HepG2 (cell line): ENCODE measurements around the gene ETFB. TPM values are rescaled to one million over a fixed set of nuclear protein-coding genes. Genes with fewer than 3 reads are reported as not detected.

ENCODE experiments used
- CEBPB ChIP-seq: IDR thresholded peaks from 2 replicates; pipeline ENCODE4 v1.6.1; 2011; ENCODE audit warnings: low read depth, low read length, improper control_type of control experiment, borderline replicate concordance
- HNF4A ChIP-seq: sonication (generic); formaldehyde crosslinking; IDR thresholded peaks from 2 replicates; pipeline ENCODE4 v1.4.0; 2020; ENCODE audit warnings: missing genetic modification reagents
- HNF4G ChIP-seq, 2 experiments: sonication (generic) in 1 of 2; formaldehyde crosslinking in 1 of 2; IDR thresholded peaks; 2 replicates each; pipeline versions ENCODE4 v1.4.0 to v1.6.1; 2011 to 2020; ENCODE audit warnings: borderline replicate concordance in 2 of 2, low read depth in 2 of 2, mild to moderate bottlenecking in 2 of 2, low read length in 1 of 2, missing genetic modification reagents in 1 of 2, moderate library complexity in 1 of 2
- HOXA5 ChIP-seq: sonication (generic); formaldehyde crosslinking; IDR thresholded peaks from 2 replicates; pipeline ENCODE4 v1.4.0; 2020; ENCODE audit warnings: missing genetic modification reagents
- NFE2 ChIP-seq: sonication (generic); formaldehyde crosslinking; IDR thresholded peaks from 2 replicates; pipeline ENCODE4 v1.4.0; 2020; ENCODE audit warnings: missing genetic modification reagents
- NONO ChIP-seq, 2 experiments: fragments of 450-650 bp in 1 of 2; sonication (generic) in 1 of 2; formaldehyde crosslinking in 1 of 2; IDR thresholded peaks in 1 of 2; conservative IDR thresholded peaks in 1 of 2; 2 replicates each; pipeline versions ENCODE4 v1.6.1 to v1.8.0; 2017 to 2022; ENCODE audit warnings: mild to moderate bottlenecking in 1 of 2, missing genetic modification reagents in 1 of 2, moderate library complexity in 1 of 2
- POLR2A ChIP-seq, 2 experiments: IDR thresholded peaks; 2 replicates each; pipeline ENCODE4 v1.6.1; 2011; ENCODE audit warnings: low read depth in 2 of 2, low read length in 2 of 2, mild to moderate bottlenecking in 1 of 2, moderate library complexity in 1 of 2; ENCODE audit not compliant: insufficient read depth in 1 of 2
- SIN3B ChIP-seq: fragments of 150-350 bp; IDR thresholded peaks from 2 replicates; pipeline ENCODE4 v1.6.1; 2014; ENCODE audit warnings: low read length
- ZC3H13 ChIP-seq: sonication (generic); formaldehyde crosslinking; IDR thresholded peaks from 2 replicates; pipeline ENCODE4 v1.8.1; 2023; ENCODE audit warnings: mild to moderate bottlenecking, missing genetic modification reagents, moderate library complexity
- ZFP1 ChIP-seq: IDR thresholded peaks from 2 replicates; pipeline ENCODE4 v1.6.1; 2016
- ZFY ChIP-seq: sonication (generic); formaldehyde crosslinking; IDR thresholded peaks from 2 replicates; pipeline ENCODE4 v1.4.0; 2020; ENCODE audit warnings: missing genetic modification reagents
- ZNF317 ChIP-seq: sonication (generic); formaldehyde crosslinking; IDR thresholded peaks from 2 replicates; pipeline ENCODE4 v1.5.0; 2020; ENCODE audit warnings: mild to moderate bottlenecking, missing genetic modification reagents
- ZNF335 ChIP-seq: sonication (generic); formaldehyde crosslinking; IDR thresholded peaks from 2 replicates; pipeline ENCODE4 v1.4.0; 2020; ENCODE audit warnings: missing genetic modification reagents
- ZNF605 ChIP-seq: sonication (generic); formaldehyde crosslinking; IDR thresholded peaks from 2 replicates; pipeline ENCODE4 v1.8.0; 2022; ENCODE audit warnings: mild to moderate bottlenecking, missing genetic modification reagents
- ZNF616 ChIP-seq: sonication (generic); formaldehyde crosslinking; IDR thresholded peaks from 2 replicates; pipeline ENCODE4 v1.5.0; 2020; ENCODE audit warnings: low read depth, mild to moderate bottlenecking, missing genetic modification reagents
- ZNF749 ChIP-seq: sonication (generic); formaldehyde crosslinking; IDR thresholded peaks from 2 replicates; pipeline ENCODE4 v1.8.0; 2022; ENCODE audit warnings: mild to moderate bottlenecking, missing genetic modification reagents, moderate library complexity, borderline replicate concordance
- ZNF816 ChIP-seq: sonication (generic); formaldehyde crosslinking; IDR thresholded peaks from 2 replicates; pipeline ENCODE4 v1.8.0; 2022; ENCODE audit warnings: missing genetic modification reagents, mild to moderate bottlenecking, borderline replicate concordance
- polyA plus RNA-seq, 8 experiments: library from polyadenylated mRNA; depleted of rRNA in 3 of 8; stranded (reverse) in 7 of 8; unstranded in 1 of 8; fragments of >200 nt; fragmentation: Illumina TruSeq in 4 of 8; extraction: Trizol in 4 of 8; gene quantifications; 2 replicates each; pipeline versions ENCODE4 v1.2.1 to v1.2.3, GENCODE V29; 2011 to 2016; ENCODE audit warnings: low read depth in 4 of 8, missing spikeins in 1 of 8, mixed read lengths in 1 of 8; ENCODE audit not compliant: insufficient read depth in 1 of 8
- total RNA-seq, 5 experiments: library from RNA; depleted of rRNA; stranded (reverse); fragments of >200 nt; fragmentation: Illumina TruSeq; extraction: Trizol; gene quantifications; 2 replicates each; pipeline ENCODE4 v1.2.3, GENCODE V29; 2016; ENCODE audit warnings: low read depth in 1 of 5
- TF ChIP-seq, protein P1 (sequence below): sonication (generic); formaldehyde crosslinking; IDR thresholded peaks from 2 replicates; pipeline ENCODE4 v1.4.0; 2020; ENCODE audit warnings: mild to moderate bottlenecking, missing genetic modification reagents
- TF ChIP-seq, protein P2 (sequence below): sonication (generic); formaldehyde crosslinking; IDR thresholded peaks from 2 replicates; pipeline ENCODE4 v1.4.0; 2020; ENCODE audit warnings: missing genetic modification reagents
- TF ChIP-seq, protein P3 (sequence below): conservative IDR thresholded peaks from 2 replicates; pipeline ENCODE4 v1.6.1; 2018; ENCODE audit warnings: missing genetic modification reagents
- TF ChIP-seq, protein P4 (sequence below): IDR thresholded peaks from 2 replicates; pipeline ENCODE4 v1.6.1; 2012; ENCODE audit warnings: inconsistent platforms

ETFB gene
- total and polyA plus RNA-seq, 2 of the 13 experiments (the other 11 are each of a cell fraction or from before 2014, with no cell fraction given), result 678 to 1,314 TPM

DNA sequence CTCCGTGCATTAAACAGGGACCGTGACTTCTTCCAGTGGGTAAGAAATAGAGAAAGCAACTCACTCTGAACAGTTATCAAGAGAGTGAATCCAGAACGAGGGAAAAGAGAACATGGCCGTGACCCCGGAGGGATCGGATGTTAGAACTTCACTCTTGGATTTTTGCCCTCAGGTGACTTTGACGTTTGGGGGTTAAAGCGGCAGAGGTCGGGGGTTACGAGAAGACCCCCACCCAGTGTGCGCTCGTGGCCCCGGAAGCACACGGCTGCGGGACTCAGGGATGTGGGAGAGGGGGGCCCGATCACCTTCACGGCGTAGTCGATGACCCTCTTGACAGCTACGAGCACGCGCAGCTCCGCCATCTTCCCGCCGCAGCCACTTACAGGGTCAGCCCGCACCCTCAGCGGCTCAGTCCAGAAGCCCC is at the start of gene ETFB (continued):
- TF ChIP-seq HOXA5 (CRISPR knock-in tag), result peak; percentile 64
- no peak for TF ChIP-seq ZFP1 (CRISPR knock-in tag)
- peak; percentile 76; the same call in 1 of the 2 replicates for TF ChIP-seq ZNF816
- TF ChIP-seq ZFY (CRISPR knock-in tag), result peak; percentile 35; the same call in 1 of the 2 replicates
- peak; percentile 14; the same call in 1 of the 2 replicates for TF ChIP-seq ZC3H13
- no peak for TF ChIP-seq NONO (IDR thresholded peaks at IDR 0.05)
- TF ChIP-seq NONO (CRISPR knock-in tag; conservative IDR thresholded peaks at IDR 0.05), result peak; percentile 48
- no peak for TF ChIP-seq CEBPB
- TF ChIP-seq POLR2A (IDR thresholded peaks at IDR 0.05; ENCODE audit: insufficient read depth in 1 of 2, low read depth in 2 of 2, low read length in 2 of 2), result peak in 1 of 2 experiments; percentile 85; a peak in 1 of 4 replicates
- TF ChIP-seq HNF4A, result 0 out of 2 replicates have a peak, but pooled peaks have one; percentile 4
- TF ChIP-seq, protein P1, sequence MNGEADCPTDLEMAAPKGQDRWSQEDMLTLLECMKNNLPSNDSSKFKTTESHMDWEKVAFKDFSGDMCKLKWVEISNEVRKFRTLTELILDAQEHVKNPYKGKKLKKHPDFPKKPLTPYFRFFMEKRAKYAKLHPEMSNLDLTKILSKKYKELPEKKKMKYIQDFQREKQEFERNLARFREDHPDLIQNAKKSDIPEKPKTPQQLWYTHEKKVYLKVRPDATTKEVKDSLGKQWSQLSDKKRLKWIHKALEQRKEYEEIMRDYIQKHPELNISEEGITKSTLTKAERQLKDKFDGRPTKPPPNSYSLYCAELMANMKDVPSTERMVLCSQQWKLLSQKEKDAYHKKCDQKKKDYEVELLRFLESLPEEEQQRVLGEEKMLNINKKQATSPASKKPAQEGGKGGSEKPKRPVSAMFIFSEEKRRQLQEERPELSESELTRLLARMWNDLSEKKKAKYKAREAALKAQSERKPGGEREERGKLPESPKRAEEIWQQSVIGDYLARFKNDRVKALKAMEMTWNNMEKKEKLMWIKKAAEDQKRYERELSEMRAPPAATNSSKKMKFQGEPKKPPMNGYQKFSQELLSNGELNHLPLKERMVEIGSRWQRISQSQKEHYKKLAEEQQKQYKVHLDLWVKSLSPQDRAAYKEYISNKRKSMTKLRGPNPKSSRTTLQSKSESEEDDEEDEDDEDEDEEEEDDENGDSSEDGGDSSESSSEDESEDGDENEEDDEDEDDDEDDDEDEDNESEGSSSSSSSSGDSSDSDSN (CRISPR knock-in tag), result no peak
- TF ChIP-seq ZNF749 (CRISPR knock-in tag), result no peak; the same call in 1 of the 2 replicates
- TF ChIP-seq ZNF317, result 0 out of 2 replicates have a peak, but pooled peaks have one; percentile 19
- no peak for TF ChIP-seq ZNF335 (CRISPR knock-in tag)
- TF ChIP-seq HNF4G (IDR thresholded peaks at IDR 0.05; ENCODE audit: borderline replicate concordance, low read depth, low read length), result no peak
- no peak for TF ChIP-seq HNF4G (CRISPR knock-in tag; IDR thresholded peaks at IDR 0.05; ENCODE audit: borderline replicate concordance, low read depth)
- TF ChIP-seq, protein P2, sequence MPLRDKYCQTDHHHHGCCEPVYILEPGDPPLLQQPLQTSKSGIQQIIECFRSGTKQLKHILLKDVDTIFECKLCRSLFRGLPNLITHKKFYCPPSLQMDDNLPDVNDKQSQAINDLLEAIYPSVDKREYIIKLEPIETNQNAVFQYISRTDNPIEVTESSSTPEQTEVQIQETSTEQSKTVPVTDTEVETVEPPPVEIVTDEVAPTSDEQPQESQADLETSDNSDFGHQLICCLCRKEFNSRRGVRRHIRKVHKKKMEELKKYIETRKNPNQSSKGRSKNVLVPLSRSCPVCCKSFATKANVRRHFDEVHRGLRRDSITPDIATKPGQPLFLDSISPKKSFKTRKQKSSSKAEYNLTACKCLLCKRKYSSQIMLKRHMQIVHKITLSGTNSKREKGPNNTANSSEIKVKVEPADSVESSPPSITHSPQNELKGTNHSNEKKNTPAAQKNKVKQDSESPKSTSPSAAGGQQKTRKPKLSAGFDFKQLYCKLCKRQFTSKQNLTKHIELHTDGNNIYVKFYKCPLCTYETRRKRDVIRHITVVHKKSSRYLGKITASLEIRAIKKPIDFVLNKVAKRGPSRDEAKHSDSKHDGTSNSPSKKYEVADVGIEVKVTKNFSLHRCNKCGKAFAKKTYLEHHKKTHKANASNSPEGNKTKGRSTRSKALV (CRISPR knock-in tag), result 0 out of 2 replicates have a peak, but pooled peaks have one; percentile 30
- TF ChIP-seq SIN3B, result no peak
- TF ChIP-seq NFE2 (CRISPR knock-in tag), result no peak
- TF ChIP-seq, protein P3, sequence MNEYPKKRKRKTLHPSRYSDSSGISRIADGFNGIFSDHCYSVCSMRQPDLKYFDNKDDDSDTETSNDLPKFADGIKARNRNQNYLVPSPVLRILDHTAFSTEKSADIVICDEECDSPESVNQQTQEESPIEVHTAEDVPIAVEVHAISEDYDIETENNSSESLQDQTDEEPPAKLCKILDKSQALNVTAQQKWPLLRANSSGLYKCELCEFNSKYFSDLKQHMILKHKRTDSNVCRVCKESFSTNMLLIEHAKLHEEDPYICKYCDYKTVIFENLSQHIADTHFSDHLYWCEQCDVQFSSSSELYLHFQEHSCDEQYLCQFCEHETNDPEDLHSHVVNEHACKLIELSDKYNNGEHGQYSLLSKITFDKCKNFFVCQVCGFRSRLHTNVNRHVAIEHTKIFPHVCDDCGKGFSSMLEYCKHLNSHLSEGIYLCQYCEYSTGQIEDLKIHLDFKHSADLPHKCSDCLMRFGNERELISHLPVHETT, result no peak
- TF ChIP-seq ZNF605, result 0 out of 2 replicates have a peak, but pooled peaks have one; percentile 19
- TF ChIP-seq ZNF616, result no peak
- TF ChIP-seq, protein P4, sequence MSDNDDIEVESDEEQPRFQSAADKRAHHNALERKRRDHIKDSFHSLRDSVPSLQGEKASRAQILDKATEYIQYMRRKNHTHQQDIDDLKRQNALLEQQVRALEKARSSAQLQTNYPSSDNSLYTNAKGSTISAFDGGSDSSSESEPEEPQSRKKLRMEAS, result peak; percentile 61; the same call in 1 of the 2 replicates
